OCI-LY1 (cell line): ENCODE results near the gene SLC38A4.
"Not testable (repeated sequence)": the region's sequence is repeated elsewhere in the genome, so short reads cannot be mapped to it uniquely, and the experiment has no call there.

Experiments used
- H2AFZ ChIP-seq: fragments of 200-600 bp; sonication (generic), shearing (Covaris generic); 2 replicates; pipeline ENCODE4 v1.6.0; 2014; ENCODE audit warnings: antibody characterized with exemption, mild to moderate bottlenecking, low read length
- H3F3A ChIP-seq: fragments of 200-600 bp; sonication (generic), shearing (Covaris generic); 2 replicates; pipeline ENCODE4 v1.6.0; 2014; ENCODE audit warnings: mild to moderate bottlenecking, antibody characterized with exemption, low read length, moderate library complexity; ENCODE audit not compliant: insufficient read depth
- H3K27ac ChIP-seq: fragments of 200-600 bp; sonication (generic); 2 replicates; pipeline ENCODE4 v1.5.1; 2014; ENCODE audit warnings: low read length, mixed run types, mild to moderate bottlenecking, low read depth; ENCODE audit not compliant: poor library complexity, severe bottlenecking
- H3K27me3 ChIP-seq: fragments of 200-600 bp; sonication (generic); 2 replicates; pipeline ENCODE4 v1.6.0; 2014; ENCODE audit warnings: antibody characterized with exemption, mild to moderate bottlenecking, low read length, moderate library complexity; ENCODE audit not compliant: insufficient read depth
- H3K36me3 ChIP-seq: fragments of 200-600 bp; sonication (generic); 2 replicates; pipeline ENCODE4 v1.6.1; 2014; ENCODE audit warnings: mild to moderate bottlenecking, antibody characterized with exemption, low read length, moderate library complexity, mixed read lengths; ENCODE audit not compliant: insufficient read depth
- H3K4me1 ChIP-seq: fragments of 200-600 bp; sonication (generic); 2 replicates; pipeline ENCODE4 v1.5.1; 2014; ENCODE audit warnings: mild to moderate bottlenecking, low read length, moderate library complexity; ENCODE audit not compliant: insufficient read depth, severe bottlenecking
- H3K4me2 ChIP-seq: fragments of 200-600 bp; sonication (generic), shearing (Covaris generic); 2 replicates; pipeline ENCODE4 v1.6.1; 2014; ENCODE audit warnings: low read length
- H3K4me3 ChIP-seq: fragments of 200-600 bp; sonication (generic); 2 replicates; pipeline ENCODE4 v1.5.1; 2014; ENCODE audit warnings: low read length, low read depth, mild to moderate bottlenecking, mixed read lengths; ENCODE audit not compliant: poor library complexity, severe bottlenecking
- H3K79me2 ChIP-seq: fragments of 200-600 bp; shearing (Covaris generic); 2 replicates; pipeline ENCODE4 v1.6.1; 2016; ENCODE audit warnings: mixed run types, low read length, mixed read lengths; ENCODE audit not compliant: insufficient read depth
- H3K9ac ChIP-seq: fragments of 200-600 bp; sonication (generic), shearing (Covaris generic); 2 replicates; pipeline ENCODE4 v1.6.1; 2014; ENCODE audit warnings: mild to moderate bottlenecking, low read length, mixed read lengths
- H3K9me2 ChIP-seq: fragments of 200-600 bp; sonication (generic), shearing (Covaris generic); 2 replicates; pipeline ENCODE4 v1.6.1; 2014; ENCODE audit warnings: low read depth, mild to moderate bottlenecking, low read length, mixed read lengths
- H3K9me3 ChIP-seq: fragments of 200-600 bp; shearing (Covaris generic); 2 replicates; pipeline ENCODE4 v1.6.1; 2014; ENCODE audit warnings: low read length, mixed read lengths
- H4K20me1 ChIP-seq: fragments of 200-600 bp; sonication (generic), shearing (Covaris generic); 2 replicates; pipeline ENCODE4 v1.6.0; 2016; ENCODE audit warnings: mild to moderate bottlenecking, low read length; ENCODE audit not compliant: insufficient read depth
- CTCF ChIP-seq: fragments of 200-600 bp; sonication (generic), shearing (Covaris generic); IDR thresholded peaks from 2 replicates; pipeline ENCODE4 v1.5.1; 2017; ENCODE audit warnings: mild to moderate bottlenecking, antibody characterized with exemption, low read length, moderate library complexity, mixed read lengths
- EZH2 ChIP-seq: fragments of 200-600 bp; sonication (generic), shearing (Covaris generic); IDR thresholded peaks from 2 replicates; pipeline ENCODE4 v1.8.0; 2017; ENCODE audit warnings: borderline replicate concordance, mixed run types, mild to moderate bottlenecking, antibody characterized with exemption, low read length, moderate library complexity, mixed read lengths

The SLC38A4 gene

GRCh38 chr12:46744283-46744682 is 81.5 kb downstream of the SLC38A4 start:
- Histone ChIP-seq H3F3A (no peaks in the 10 kb centered on the region), H3K9me2 (no peaks in the 10 kb centered on the region), H3K27ac (no peak overlapping the region), H3K79me2 (no peaks in the 10 kb centered on the region), H3K9me3 (no peaks in the 10 kb centered on the region), H3K4me1 (no peaks in the 10 kb centered on the region), H2AFZ (no peak overlapping the region), H3K9ac (no peak overlapping the region), H4K20me1 (no peaks in the 10 kb centered on the region), H3K27me3 (no peaks in the 10 kb centered on the region), H3K4me2 (no peak overlapping the region), H3K36me3 (no peaks in the 10 kb centered on the region), H3K4me3 (no peak overlapping the region)
- TF ChIP-seq EZH2 (no peak), CTCF (no peak)

- H3K27ac ChIP-seq = no peak overlapping the region
- no peaks in the 10 kb centered on the region for H3F3A ChIP-seq
- H3K4me3 ChIP-seq = no peak overlapping the region
- TF ChIP-seq CTCF (no peak), EZH2 (no peak)
- no peak overlapping the region for H3K9ac ChIP-seq
- H3K36me3 ChIP-seq = no peaks in the 10 kb centered on the region
- no peaks in the 10 kb centered on the region for H4K20me1 ChIP-seq
- no peak overlapping the region for H2AFZ ChIP-seq
- no peaks in the 10 kb centered on the region for H3K27me3 ChIP-seq
- no peaks in the 10 kb centered on the region for H3K79me2 ChIP-seq
- H3K4me2 ChIP-seq = no peak overlapping the region
- H3K4me1 ChIP-seq = no peaks in the 10 kb centered on the region
- H3K9me2 ChIP-seq = no peaks in the 10 kb centered on the region
- H3K9me3 ChIP-seq = no peaks in the 10 kb centered on the region
Observed at GRCh38 chr12:46743456-46743855, 82.3 kb downstream of the SLC38A4 start.

- not testable (repeated sequence) for H3K9me2 ChIP-seq, H3K79me2 ChIP-seq, H3K4me1 ChIP-seq, H2AFZ ChIP-seq, H3K9ac ChIP-seq, H4K20me1 ChIP-seq, H3K9me3 ChIP-seq, H3K27ac ChIP-seq, H3K27me3 ChIP-seq, H3K4me3 ChIP-seq, H3K36me3 ChIP-seq, H3F3A ChIP-seq, H3K4me2 ChIP-seq
Observed at GRCh38 chr12:46742271-46742670, 83.5 kb downstream of the SLC38A4 start.

GRCh38 chr12:46725332-46725731 is 100.5 kb downstream of the SLC38A4 start:
- H2AFZ ChIP-seq = no peak overlapping the region
- no peaks in the 10 kb centered on the region for H3K9me2 ChIP-seq
- H3K36me3 ChIP-seq = no peaks in the 10 kb centered on the region
- no peaks in the 10 kb centered on the region for H3K4me1 ChIP-seq
- H3K79me2 ChIP-seq = no peaks in the 10 kb centered on the region
- no peak overlapping the region for H3K4me2 ChIP-seq
- H3K27ac ChIP-seq = no peak overlapping the region
- H3K9me3 ChIP-seq = no peaks in the 10 kb centered on the region
- H3F3A ChIP-seq = no peaks in the 10 kb centered on the region
- no peak overlapping the region for H3K9ac ChIP-seq
- TF ChIP-seq EZH2 = no peak
- no peak overlapping the region for H3K4me3 ChIP-seq
- H3K27me3 ChIP-seq = no peaks in the 10 kb centered on the region
- no peaks in the 10 kb centered on the region for H4K20me1 ChIP-seq
